Loucy (cell line): Measurements from ENCODE around the gene ZFYVE28.

Experiments used
- H2AFZ ChIP-seq: fragments of 200-600 bp; sonication (generic); 2 replicates; pipeline ENCODE4 v1.6.0; 2016; ENCODE audit warnings: antibody characterized with exemption, mild to moderate bottlenecking, low read length, moderate library complexity
- H3F3A ChIP-seq: fragments of 200-600 bp; 2 replicates; pipeline ENCODE4 v1.6.0; 2016; ENCODE audit warnings: antibody characterized with exemption, low read depth, mild to moderate bottlenecking
- H3K27me3 ChIP-seq: fragments of 200-600 bp; sonication (generic); 2 replicates; pipeline ENCODE4 v1.6.1; 2014; ENCODE audit warnings: low read length, mild to moderate bottlenecking; ENCODE audit not compliant: insufficient read depth, poor library complexity, severe bottlenecking
- H3K36me3 ChIP-seq: fragments of 200-600 bp; sonication (generic); 2 replicates; pipeline ENCODE4 v1.6.1; 2016; ENCODE audit warnings: low read length; ENCODE audit not compliant: insufficient read depth
- H3K4me1 ChIP-seq: fragments of 200-600 bp; sonication (generic); 2 replicates; pipeline ENCODE4 v1.5.1; 2014; ENCODE audit warnings: low read length, mild to moderate bottlenecking; ENCODE audit not compliant: insufficient read depth, poor library complexity, severe bottlenecking
- H3K4me2 ChIP-seq: fragments of 200-600 bp; sonication (generic); 2 replicates; pipeline ENCODE4 v1.6.0; 2014; ENCODE audit warnings: antibody characterized with exemption, low read length, low read depth, mild to moderate bottlenecking; ENCODE audit not compliant: poor library complexity, severe bottlenecking
- H3K4me3 ChIP-seq: fragments of 200-600 bp; sonication (generic); 2 replicates; pipeline ENCODE4 v1.5.1; 2014; ENCODE audit warnings: low read length, mild to moderate bottlenecking, mixed read lengths; ENCODE audit not compliant: poor library complexity, severe bottlenecking
- H3K79me2 ChIP-seq: fragments of 200-600 bp; sonication (generic); 2 replicates; pipeline ENCODE4 v1.6.1; 2014; ENCODE audit warnings: low read length; ENCODE audit not compliant: insufficient read depth
- H3K9ac ChIP-seq: fragments of 200-600 bp; sonication (generic); 2 replicates; pipeline ENCODE4 v1.6.0; 2014; ENCODE audit warnings: mild to moderate bottlenecking, low read depth, low read length, moderate library complexity; ENCODE audit not compliant: poor library complexity, severe bottlenecking
- H3K9me2 ChIP-seq: fragments of 200-600 bp; sonication (generic); replicated peaks from 2 replicates; pipeline ENCODE4 v1.6.1; 2016; ENCODE audit warnings: low read depth, low read length, mixed read lengths
- H3K9me3 ChIP-seq: fragments of 200-600 bp; sonication (generic); 2 replicates; pipeline ENCODE4 v1.6.1; 2014; ENCODE audit warnings: mild to moderate bottlenecking, antibody characterized with exemption, low read length, low read depth; ENCODE audit not compliant: insufficient read depth
- H4K20me1 ChIP-seq: fragments of 200-600 bp; sonication (generic); 2 replicates; pipeline ENCODE4 v1.6.0; 2014; ENCODE audit warnings: antibody characterized with exemption, low read length, mild to moderate bottlenecking; ENCODE audit not compliant: insufficient read depth, poor library complexity, severe bottlenecking
- EZH2phosphoT487 ChIP-seq: fragments of 200-600 bp; IDR thresholded peaks from 2 replicates; pipeline ENCODE4 v1.6.1; 2018; ENCODE audit warnings: antibody characterized with exemption, mild to moderate bottlenecking, moderate library complexity, borderline replicate concordance
- TF ChIP-seq, protein P1 (sequence below): fragments of 200-600 bp; sonication (generic); conservative IDR thresholded peaks from 2 replicates; pipeline ENCODE4 v1.5.1; 2014; ENCODE audit warnings: mild to moderate bottlenecking, antibody characterized with exemption, low read length

The ZFYVE28 gene

DNA sequence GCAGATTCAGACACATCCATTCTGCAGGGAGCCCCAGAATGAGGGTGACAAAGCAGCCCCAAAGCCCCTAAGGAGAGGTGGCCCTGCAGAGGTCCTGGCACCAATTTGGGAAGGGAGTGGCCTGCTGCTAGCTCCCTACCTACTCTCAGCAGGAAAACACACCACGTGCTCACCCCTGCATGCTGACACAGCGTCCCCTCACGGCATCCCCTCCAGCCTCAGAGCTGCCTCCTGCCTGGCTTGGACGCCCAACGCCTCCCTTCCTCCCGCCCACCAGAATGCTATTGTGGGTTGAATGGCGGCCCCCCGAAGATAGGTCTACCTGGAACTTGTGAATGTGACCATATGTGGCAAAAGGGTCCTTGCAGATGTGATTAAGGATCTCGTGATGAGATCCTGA, 28.8 kb downstream of the ZFYVE28 start:
- H3K9me3 ChIP-seq, result no peaks in the 10 kb centered on the region
- no peaks in the 10 kb centered on the region for H3K79me2 ChIP-seq
- no peaks in the 10 kb centered on the region for H3K27me3 ChIP-seq
- H3K4me3 ChIP-seq, result no peak overlapping the region
- H3K9me2 ChIP-seq, result no peaks in the 10 kb centered on the region
- H4K20me1 ChIP-seq, result no peaks in the 10 kb centered on the region
- H3K9ac ChIP-seq, result no peak overlapping the region
- no peak overlapping the region for H3K4me2 ChIP-seq
- no peaks in the 10 kb centered on the region for H3K36me3 ChIP-seq
- no peaks in the 10 kb centered on the region for H3F3A ChIP-seq
- H3K4me1 ChIP-seq, result peaks cover 22% of the 10 kb centered on the region
- TF ChIP-seq, protein P1, sequence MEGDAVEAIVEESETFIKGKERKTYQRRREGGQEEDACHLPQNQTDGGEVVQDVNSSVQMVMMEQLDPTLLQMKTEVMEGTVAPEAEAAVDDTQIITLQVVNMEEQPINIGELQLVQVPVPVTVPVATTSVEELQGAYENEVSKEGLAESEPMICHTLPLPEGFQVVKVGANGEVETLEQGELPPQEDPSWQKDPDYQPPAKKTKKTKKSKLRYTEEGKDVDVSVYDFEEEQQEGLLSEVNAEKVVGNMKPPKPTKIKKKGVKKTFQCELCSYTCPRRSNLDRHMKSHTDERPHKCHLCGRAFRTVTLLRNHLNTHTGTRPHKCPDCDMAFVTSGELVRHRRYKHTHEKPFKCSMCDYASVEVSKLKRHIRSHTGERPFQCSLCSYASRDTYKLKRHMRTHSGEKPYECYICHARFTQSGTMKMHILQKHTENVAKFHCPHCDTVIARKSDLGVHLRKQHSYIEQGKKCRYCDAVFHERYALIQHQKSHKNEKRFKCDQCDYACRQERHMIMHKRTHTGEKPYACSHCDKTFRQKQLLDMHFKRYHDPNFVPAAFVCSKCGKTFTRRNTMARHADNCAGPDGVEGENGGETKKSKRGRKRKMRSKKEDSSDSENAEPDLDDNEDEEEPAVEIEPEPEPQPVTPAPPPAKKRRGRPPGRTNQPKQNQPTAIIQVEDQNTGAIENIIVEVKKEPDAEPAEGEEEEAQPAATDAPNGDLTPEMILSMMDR, result no peak
- TF ChIP-seq EZH2phosphoT487, result no peak
- H2AFZ ChIP-seq, result no peak overlapping the region

DNA sequence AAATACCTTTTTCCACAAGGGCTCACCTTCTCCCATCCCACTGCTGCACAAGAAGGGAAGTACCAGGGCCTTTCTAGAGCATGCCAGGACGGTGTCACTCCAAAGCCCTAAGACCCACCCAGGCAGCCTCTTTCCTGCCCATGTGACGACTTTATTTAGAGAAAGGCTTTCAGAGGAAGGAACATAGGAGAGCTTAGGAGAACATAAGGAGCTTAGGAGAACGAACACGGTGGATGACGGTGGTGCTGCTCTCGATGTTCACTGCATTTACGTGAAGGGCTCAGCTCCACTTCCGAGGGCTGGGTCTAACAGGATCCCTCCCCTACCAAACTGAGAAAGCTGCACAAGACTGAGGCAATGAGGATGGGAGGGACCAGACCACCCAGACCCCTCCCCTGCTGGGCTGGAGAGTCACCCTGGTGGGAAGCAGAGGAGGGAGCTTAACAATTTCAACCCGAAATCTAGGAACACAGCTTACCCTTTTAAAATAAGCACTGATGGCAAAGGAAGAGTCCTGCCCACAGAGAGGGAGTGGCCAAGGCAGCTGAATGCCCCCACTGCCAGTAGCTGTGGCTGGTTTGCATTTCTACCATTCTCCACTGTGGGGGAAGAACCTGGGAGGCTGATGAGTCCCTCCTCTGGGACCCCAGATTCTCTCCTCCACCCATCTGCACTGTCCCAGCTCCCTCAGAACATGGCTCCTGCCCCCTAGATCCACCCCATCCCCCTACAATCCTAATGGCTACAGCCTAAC, 29.8 kb downstream of the ZFYVE28 start:
- Histone ChIP-seq H3K4me3 (no peak overlapping the region), H3K9me3 (no peaks in the 10 kb centered on the region), H2AFZ (peak overlapping the region; percentile 49), H3K9me2 (no peaks in the 10 kb centered on the region), H3K9ac (no peak overlapping the region), H3K79me2 (no peaks in the 10 kb centered on the region), H3F3A (no peaks in the 10 kb centered on the region), H3K4me2 (no peak overlapping the region), H3K27me3 (no peaks in the 10 kb centered on the region), H4K20me1 (no peaks in the 10 kb centered on the region), H3K36me3 (no peaks in the 10 kb centered on the region), H3K4me1 (peaks cover 22% of the 10 kb centered on the region)
- TF ChIP-seq EZH2phosphoT487, result no peak

DNA sequence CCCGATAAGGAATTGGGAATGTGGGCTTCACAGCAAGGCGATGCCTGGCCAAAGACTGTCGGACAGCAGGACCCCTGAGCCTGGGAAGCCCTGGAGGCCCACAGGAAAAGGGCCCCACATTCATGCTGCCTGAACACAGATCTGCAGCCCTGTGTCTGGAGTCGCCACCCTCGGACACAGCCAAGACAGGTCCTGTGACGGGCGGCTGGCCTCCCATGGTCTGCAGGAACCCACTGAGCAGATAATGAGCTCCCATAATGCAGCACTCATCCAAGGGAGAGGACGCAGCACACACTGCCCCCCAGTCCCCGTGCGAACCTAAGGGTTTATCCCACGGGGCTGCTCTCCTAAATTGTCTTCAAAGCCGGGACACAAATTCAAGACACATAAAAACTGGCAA, 30.6 kb downstream of the ZFYVE28 start:
- no peak overlapping the region for H3K4me2 ChIP-seq
- no peak overlapping the region for H3K9ac ChIP-seq
- H3K27me3 ChIP-seq, result no peaks in the 10 kb centered on the region
- TF ChIP-seq EZH2phosphoT487, result no peak
- TF ChIP-seq, protein P1, result no peak
- H4K20me1 ChIP-seq, result no peaks in the 10 kb centered on the region
- H2AFZ ChIP-seq, result no peak overlapping the region
- H3K79me2 ChIP-seq, result no peaks in the 10 kb centered on the region
- H3K4me3 ChIP-seq, result no peak overlapping the region
- H3K9me3 ChIP-seq, result no peaks in the 10 kb centered on the region
- H3F3A ChIP-seq, result no peaks in the 10 kb centered on the region
- no peaks in the 10 kb centered on the region for H3K36me3 ChIP-seq
- peaks cover 22% of the 10 kb centered on the region for H3K4me1 ChIP-seq
- H3K9me2 ChIP-seq, result no peaks in the 10 kb centered on the region

DNA sequence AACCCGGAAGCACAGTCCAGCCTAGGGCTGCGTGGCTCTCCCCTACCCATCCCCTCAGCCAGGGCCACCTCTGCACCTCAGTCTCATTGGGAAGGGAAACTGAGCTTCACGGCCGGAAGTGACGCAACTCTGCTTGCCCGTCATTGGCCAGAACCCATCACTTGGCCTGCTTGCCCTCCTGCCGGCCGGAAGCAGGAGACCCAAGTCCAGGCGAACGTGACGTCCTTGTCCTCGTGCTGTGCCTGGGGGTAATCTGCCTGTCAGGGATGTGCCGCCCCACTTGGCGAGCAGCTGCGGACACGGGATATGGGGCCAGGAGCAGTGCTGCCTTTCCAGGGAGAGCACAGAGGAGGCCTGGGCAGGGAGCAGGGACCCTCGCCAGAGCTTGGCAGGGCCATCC, 31.2 kb downstream of the ZFYVE28 start:
- Histone ChIP-seq H3K9me2 (no peaks in the 10 kb centered on the region), H3K4me3 (no peak overlapping the region), H2AFZ (no peak overlapping the region), H3K9ac (no peak overlapping the region), H3K9me3 (no peaks in the 10 kb centered on the region), H4K20me1 (no peaks in the 10 kb centered on the region), H3K4me1 (peaks cover 22% of the 10 kb centered on the region), H3F3A (no peaks in the 10 kb centered on the region), H3K79me2 (no peaks in the 10 kb centered on the region), H3K27me3 (no peaks in the 10 kb centered on the region), H3K36me3 (no peaks in the 10 kb centered on the region), H3K4me2 (no peak overlapping the region)
- no peak for TF ChIP-seq EZH2phosphoT487
- TF ChIP-seq, protein P1, result no peak
